Bronchial smooth muscle cell (primary cell): ENCODE measurements around the gene MRPL32. TPM values are rescaled to one million over a fixed set of nuclear protein-coding genes. Genes with fewer than 3 reads are reported as not detected.

Source experiments
- total RNA-seq: library from RNA; depleted of rRNA; stranded (reverse); fragments of >200 nt; gene quantifications from 2 replicates; pipeline ENCODE4 v1.2.1, GENCODE V29; 2014

The MRPL32 gene
- total RNA-seq, result 46.1 and 60.8 TPM in 2 replicates

DNA sequence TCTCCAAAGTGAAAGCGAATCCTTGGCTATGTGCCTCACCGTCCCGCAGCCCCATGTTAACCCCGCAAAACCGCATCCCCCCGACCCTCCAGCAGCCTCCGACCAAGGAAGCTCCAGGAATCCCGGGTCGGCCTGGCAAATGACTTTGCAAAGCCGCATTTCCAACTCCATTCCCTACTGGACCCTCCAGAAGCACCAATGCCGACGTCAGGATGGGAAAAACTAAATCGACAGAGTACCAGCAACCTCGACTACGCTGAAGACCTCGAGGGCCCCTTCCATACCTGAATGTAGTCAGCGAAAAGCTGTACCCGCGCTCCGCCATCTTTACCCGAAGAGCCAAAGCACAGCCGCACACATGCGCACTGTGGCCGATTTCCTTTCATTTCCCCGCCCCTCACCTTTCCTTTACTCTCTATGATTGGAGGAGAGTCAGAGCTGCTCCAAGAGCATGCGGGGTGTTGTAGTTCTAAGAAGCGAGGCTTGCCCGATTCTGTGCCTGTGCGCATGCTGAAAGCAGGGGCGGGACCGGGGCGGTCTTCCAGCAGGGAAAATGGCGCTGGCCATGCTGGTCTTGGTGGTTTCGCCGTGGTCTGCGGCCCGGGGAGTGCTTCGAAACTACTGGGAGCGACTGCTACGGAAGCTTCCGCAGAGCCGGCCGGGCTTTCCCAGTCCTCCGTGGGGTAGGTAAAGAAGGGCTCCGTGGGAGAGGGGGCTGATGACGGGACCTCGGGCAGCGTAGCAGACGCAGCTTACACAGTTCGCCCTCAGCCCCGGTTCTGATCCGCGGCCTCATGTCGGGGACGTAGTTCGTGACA, at the start of gene MRPL32, which contains the start of gene PSMA2:
Gene MRPL32, plus strand, starts transcription at position 543 of the 818 bp plus-strand sequence. Its CDS starts 11 bp downstream, at position 554.
Gene PSMA2, minus strand, starts transcription at position 341 of the 818 bp plus-strand sequence. Its CDS starts 16 bp downstream, at position 325.

DNA sequence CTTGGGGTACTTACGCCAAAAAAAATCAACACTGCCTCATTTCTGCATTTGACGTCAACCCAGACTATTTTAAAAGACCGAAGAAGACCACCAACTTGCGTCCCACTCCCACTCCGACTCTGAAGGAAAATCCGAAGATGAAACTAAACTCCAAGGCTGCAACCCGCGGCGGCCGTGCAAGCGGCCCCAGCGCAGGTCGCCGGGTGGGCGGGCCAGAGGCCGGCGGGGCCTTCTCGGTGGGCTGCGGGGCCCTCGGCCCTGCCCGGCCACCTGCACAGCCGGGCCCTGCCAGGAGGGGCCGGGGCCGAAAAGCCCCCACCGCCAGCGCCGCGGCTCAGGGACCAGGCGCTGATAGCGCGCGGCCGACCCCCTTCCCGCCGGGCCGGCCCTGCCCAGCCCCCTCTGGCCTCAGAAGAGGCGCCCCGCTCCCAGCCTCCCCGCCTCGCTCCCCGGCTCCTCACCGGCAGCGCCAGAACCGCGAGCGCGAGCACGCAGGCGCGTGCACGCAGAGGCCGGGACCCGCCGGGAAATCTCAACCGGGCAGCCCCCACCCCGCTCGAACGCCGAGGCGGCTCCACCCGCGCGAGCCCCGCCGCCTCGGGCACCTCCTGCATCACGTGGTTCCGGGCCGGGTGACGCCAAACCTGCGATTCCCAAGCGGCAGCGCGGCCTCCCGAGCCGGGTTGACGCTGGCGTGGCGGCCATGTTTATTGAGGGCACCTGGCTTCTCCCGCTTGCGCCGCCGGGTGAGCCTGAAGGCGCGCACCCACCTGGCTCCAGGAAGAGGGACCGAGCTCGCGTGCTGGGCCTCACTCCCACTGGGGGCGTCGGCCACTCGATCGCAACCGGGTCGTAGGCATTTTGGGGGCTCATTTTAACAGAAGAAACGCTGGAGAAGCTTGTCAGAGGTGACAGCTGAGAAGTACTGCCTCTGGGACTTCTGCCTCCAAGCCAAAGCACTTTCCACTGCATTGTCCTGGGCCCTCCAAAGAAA, 20.4 kb upstream of the MRPL32 start, which contains the start of gene C7orf25:
Gene C7orf25, minus strand, starts transcription at position 617 of the 994 bp plus-strand sequence. CDS start 1,170 bp downstream, outside the sequence.

Other genes with a start within 250 kb of the MRPL32 start
- 4.3 and 6.6 TPM in 2 replicates for gene C7orf25, start 20.3 kb upstream of the MRPL32 start, total RNA-seq
- gene PSMA2, start 202 bp upstream of the MRPL32 start, total RNA-seq, result 42.6 and 50.8 TPM in 2 replicates
- gene HECW1, start 180.3 kb downstream of the MRPL32 start, total RNA-seq, result under 0.01 and 0.79 TPM in 2 replicates